PC-9 (cell line): ENCODE measurements around the gene FAM83G.

ENCODE experiments used
- EZH2 ChIP-seq: fragments of 200-600 bp; sonication (generic); IDR thresholded peaks from 2 replicates; pipeline ENCODE4 v1.8.0; 2017; ENCODE audit warnings: antibody characterized with exemption, low read depth
- TF ChIP-seq, protein P1 (sequence below): fragments of 200-600 bp; sonication (generic); conservative IDR thresholded peaks from 2 replicates; pipeline ENCODE4 v1.6.1; 2017; ENCODE audit warnings: mixed run types, antibody characterized with exemption, mild to moderate bottlenecking, moderate library complexity

DNA sequence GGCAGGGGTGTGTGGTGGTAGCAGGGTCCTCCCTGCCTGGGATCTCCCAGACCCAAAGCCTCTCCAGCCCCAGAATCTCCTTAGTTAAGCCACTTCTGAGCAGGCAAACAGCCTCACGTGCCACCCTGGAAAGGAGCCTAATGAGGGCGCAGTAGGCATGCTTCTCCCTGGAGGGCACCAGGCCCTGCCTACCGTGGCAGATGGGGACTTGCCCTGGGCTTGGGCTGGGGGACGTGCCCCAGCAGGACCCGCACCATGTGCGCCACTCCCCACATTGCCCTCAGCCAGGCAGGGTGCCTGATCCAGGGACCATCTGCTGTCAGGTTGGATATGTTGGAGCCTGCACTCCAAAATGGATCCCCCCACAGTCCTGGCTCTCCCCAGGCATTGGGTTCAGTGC lies 14.2 kb downstream of the FAM83G start:
- TF ChIP-seq, protein P1, sequence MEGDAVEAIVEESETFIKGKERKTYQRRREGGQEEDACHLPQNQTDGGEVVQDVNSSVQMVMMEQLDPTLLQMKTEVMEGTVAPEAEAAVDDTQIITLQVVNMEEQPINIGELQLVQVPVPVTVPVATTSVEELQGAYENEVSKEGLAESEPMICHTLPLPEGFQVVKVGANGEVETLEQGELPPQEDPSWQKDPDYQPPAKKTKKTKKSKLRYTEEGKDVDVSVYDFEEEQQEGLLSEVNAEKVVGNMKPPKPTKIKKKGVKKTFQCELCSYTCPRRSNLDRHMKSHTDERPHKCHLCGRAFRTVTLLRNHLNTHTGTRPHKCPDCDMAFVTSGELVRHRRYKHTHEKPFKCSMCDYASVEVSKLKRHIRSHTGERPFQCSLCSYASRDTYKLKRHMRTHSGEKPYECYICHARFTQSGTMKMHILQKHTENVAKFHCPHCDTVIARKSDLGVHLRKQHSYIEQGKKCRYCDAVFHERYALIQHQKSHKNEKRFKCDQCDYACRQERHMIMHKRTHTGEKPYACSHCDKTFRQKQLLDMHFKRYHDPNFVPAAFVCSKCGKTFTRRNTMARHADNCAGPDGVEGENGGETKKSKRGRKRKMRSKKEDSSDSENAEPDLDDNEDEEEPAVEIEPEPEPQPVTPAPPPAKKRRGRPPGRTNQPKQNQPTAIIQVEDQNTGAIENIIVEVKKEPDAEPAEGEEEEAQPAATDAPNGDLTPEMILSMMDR: no peak
- no peak for TF ChIP-seq EZH2
